Measurements from ENCODE around the gene KIF13A. TPM values are rescaled to one million over a fixed set of nuclear protein-coding genes. Genes with fewer than 3 reads are reported as not detected.
"Not testable (repeated sequence)": the region's sequence is repeated elsewhere in the genome, so short reads cannot be mapped to it uniquely, and the experiment has no call there.

Gene KIF13A
- total RNA-seq, 1 donor from 2014 or later = 34.4 TPM

- Mint-ChIP-seq H3K27me3 (ENCODE audit: low read depth) (no peaks in the 10 kb centered on the region), H3K4me1 (peaks cover 8% of the 10 kb centered on the region), H3K36me3 (ENCODE audit: low read depth) (peaks cover 3% of the 10 kb centered on the region), H3K4me3 (no peak overlapping the region), H3K27ac (ENCODE audit: unreplicated experiment) (no peak overlapping the region), H3K9me3 (no peaks in the 10 kb centered on the region)
- TF ChIP-seq CTCF (conservative IDR thresholded peaks at IDR 0.05) = no peak
- DNase-seq (ENCODE audit: low read depth, low spot score) = no peak
Observed at GRCh38 chr6:18016133-18016532, 28.7 kb upstream of the KIF13A start.

- no peak for TF ChIP-seq CTCF (conservative IDR thresholded peaks at IDR 0.05)
- H3K36me3 Mint-ChIP-seq (ENCODE audit: low read depth) = no peaks in the 10 kb centered on the region
- H3K27me3 Mint-ChIP-seq (ENCODE audit: low read depth) = no peaks in the 10 kb centered on the region
- no peak for DNase-seq (ENCODE audit: low read depth, low spot score)
- no peak overlapping the region for H3K27ac Mint-ChIP-seq (ENCODE audit: unreplicated experiment)
- peaks cover 5% of the 10 kb centered on the region for H3K4me1 Mint-ChIP-seq
- H3K9me3 Mint-ChIP-seq = no peaks in the 10 kb centered on the region
- H3K4me3 Mint-ChIP-seq = no peak overlapping the region
Observed at GRCh38 chr6:18011287-18011686, 23.9 kb upstream of the KIF13A start.

- not testable (repeated sequence) for H3K27ac Mint-ChIP-seq (ENCODE audit: unreplicated experiment); H3K4me1 Mint-ChIP-seq; H3K36me3 Mint-ChIP-seq (ENCODE audit: low read depth); H3K4me3 Mint-ChIP-seq; H3K9me3 Mint-ChIP-seq; H3K27me3 Mint-ChIP-seq (ENCODE audit: low read depth); DNase-seq (ENCODE audit: low read depth, low spot score)
Observed at GRCh38 chr6:18010540-18010939, 23.1 kb upstream of the KIF13A start.

- no peak for TF ChIP-seq CTCF (conservative IDR thresholded peaks at IDR 0.05)
- no peak for DNase-seq (ENCODE audit: low read depth, low spot score)
- Mint-ChIP-seq H3K9me3 (no peaks in the 10 kb centered on the region), H3K4me3 (no peak overlapping the region), H3K36me3 (ENCODE audit: low read depth) (no peaks in the 10 kb centered on the region), H3K27me3 (ENCODE audit: low read depth) (no peaks in the 10 kb centered on the region), H3K4me1 (peaks cover 5% of the 10 kb centered on the region), H3K27ac (ENCODE audit: unreplicated experiment) (no peak overlapping the region)
Observed at GRCh38 chr6:18004256-18004985, 17.0 kb upstream of the KIF13A start.

GRCh38 chr6:17999425-17999824 is 12.0 kb upstream of the KIF13A start:
- no peak for TF ChIP-seq CTCF (conservative IDR thresholded peaks at IDR 0.05)
- Mint-ChIP-seq H3K4me1 (no peaks in the 10 kb centered on the region), H3K4me3 (no peak overlapping the region), H3K27me3 (ENCODE audit: low read depth) (no peaks in the 10 kb centered on the region), H3K36me3 (ENCODE audit: low read depth) (no peaks in the 10 kb centered on the region), H3K27ac (ENCODE audit: unreplicated experiment) (no peak overlapping the region), H3K9me3 (peaks cover 2% of the 10 kb centered on the region)
- no peak for DNase-seq (ENCODE audit: low read depth, low spot score)

- H3K36me3 Mint-ChIP-seq (ENCODE audit: low read depth) = no peaks in the 10 kb centered on the region
- H3K27ac Mint-ChIP-seq (ENCODE audit: unreplicated experiment) = no peak overlapping the region
- no peak for TF ChIP-seq CTCF (conservative IDR thresholded peaks at IDR 0.05)
- peaks cover 2% of the 10 kb centered on the region for H3K9me3 Mint-ChIP-seq
- H3K4me1 Mint-ChIP-seq = no peaks in the 10 kb centered on the region
- no peaks in the 10 kb centered on the region for H3K27me3 Mint-ChIP-seq (ENCODE audit: low read depth)
- H3K4me3 Mint-ChIP-seq = no peak overlapping the region
- DNase-seq (ENCODE audit: low read depth, low spot score) = no peak
Observed at GRCh38 chr6:17998442-17998841, 11.0 kb upstream of the KIF13A start.

Measured in neural crest cell (in vitro differentiated cells).